ENCODE results near the gene PPP6R2.

DNA sequence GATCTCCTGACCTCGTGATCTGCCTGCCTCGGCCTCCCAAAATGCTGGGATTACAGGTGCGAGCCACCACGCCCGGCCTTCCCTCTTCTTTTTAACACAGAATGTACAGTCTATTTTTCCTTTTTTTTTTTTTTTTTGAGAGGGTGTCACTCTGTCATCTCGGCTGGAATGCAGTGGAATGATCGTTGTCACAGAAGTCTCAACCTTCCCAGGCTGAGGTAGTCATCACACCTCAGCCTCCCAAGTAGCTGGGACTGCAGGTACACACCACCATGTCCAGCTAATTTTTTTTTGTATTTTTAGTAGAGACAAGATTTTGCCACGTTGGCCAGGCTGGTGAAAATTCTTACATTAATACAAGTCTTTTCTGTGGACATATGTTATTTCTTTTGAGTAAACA lies 13.1 kb downstream of the PPP6R2 start:
- no peak for TF ChIP-seq POLR2AphosphoS5 (IDR thresholded peaks at IDR 0.05; ENCODE audit: insufficient read depth, low read depth, low read length)
- TF ChIP-seq, protein P1, sequence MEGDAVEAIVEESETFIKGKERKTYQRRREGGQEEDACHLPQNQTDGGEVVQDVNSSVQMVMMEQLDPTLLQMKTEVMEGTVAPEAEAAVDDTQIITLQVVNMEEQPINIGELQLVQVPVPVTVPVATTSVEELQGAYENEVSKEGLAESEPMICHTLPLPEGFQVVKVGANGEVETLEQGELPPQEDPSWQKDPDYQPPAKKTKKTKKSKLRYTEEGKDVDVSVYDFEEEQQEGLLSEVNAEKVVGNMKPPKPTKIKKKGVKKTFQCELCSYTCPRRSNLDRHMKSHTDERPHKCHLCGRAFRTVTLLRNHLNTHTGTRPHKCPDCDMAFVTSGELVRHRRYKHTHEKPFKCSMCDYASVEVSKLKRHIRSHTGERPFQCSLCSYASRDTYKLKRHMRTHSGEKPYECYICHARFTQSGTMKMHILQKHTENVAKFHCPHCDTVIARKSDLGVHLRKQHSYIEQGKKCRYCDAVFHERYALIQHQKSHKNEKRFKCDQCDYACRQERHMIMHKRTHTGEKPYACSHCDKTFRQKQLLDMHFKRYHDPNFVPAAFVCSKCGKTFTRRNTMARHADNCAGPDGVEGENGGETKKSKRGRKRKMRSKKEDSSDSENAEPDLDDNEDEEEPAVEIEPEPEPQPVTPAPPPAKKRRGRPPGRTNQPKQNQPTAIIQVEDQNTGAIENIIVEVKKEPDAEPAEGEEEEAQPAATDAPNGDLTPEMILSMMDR (IDR thresholded peaks at IDR 0.05; ENCODE audit: extremely low read depth in 1 of 2, insufficient read depth in 1 of 2, low read depth in 1 of 2, low read length in 2 of 2): no peak
- no peak for TF ChIP-seq POLR2A (IDR thresholded peaks at IDR 0.05; ENCODE audit: low read depth, low read length)
- TF ChIP-seq MYC (IDR thresholded peaks at IDR 0.05; ENCODE audit: low read depth, low read length): no peak
